ENCODE results near the gene NTHL1.
A peak's percentile ranks its signal among the peaks of the same experiment; 100 is the strongest.

NTHL1 gene

DNA sequence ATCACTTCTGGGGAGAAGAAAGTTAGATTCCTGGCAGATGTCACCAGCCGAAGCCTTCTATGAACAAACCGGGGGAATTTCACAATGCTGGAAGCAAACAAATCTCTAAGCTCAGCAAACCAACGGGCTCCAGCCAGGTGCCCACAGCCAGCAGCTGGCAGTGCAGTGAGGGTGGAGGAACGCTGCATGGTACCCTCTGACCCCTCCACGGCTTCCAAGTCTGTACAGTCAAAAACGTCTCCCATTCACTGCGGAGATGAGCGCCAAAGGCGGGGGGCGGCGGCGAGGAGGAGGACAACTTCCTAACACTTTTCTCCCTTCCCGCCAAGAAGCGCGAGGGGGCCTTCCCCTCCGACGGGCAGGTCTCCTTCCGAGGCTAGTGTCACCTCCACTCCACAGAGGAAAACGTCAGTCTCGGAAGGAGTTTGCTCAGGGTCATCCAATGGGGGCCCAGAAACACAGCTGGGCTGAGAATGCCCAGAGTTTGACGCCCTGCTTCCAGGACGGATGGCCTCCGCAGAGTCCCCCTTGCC is 38.9 kb downstream of the NTHL1 start:
- no peaks in the 10 kb centered on the region for H3K36me3 ChIP-seq (replicated peaks; ENCODE audit: insufficient read depth, low read length)
- peaks cover 6% of the 10 kb centered on the region; the same call in 1 of the 2 replicates for H4K20me1 ChIP-seq (ENCODE audit: insufficient read depth, low read length)
- no peaks in the 10 kb centered on the region for H3F3A ChIP-seq (ENCODE audit: insufficient read depth, low read length)
- H3K9me3 ChIP-seq (replicated peaks; ENCODE audit: insufficient read depth, low read length): no peaks in the 10 kb centered on the region
- H3K27me3 ChIP-seq (replicated peaks; ENCODE audit: insufficient read depth, low read length): no peaks in the 10 kb centered on the region
- peaks cover 65% of the 10 kb centered on the region for H3K79me2 ChIP-seq (ENCODE audit: low read length)
- H3K4me2 ChIP-seq (ENCODE audit: low read depth, low read length): peak overlapping the region; percentile 96
- peak; percentile 34 for DNase-seq
- peak overlapping the region; percentile 17; the same call in 1 of the 2 replicates for H2AFZ ChIP-seq (ENCODE audit: low read length)
- peak overlapping the region; percentile 47; the same call in 1 of the 2 replicates for H3K27ac ChIP-seq (ENCODE audit: low read length)
- peak overlapping the region; percentile 92 for H3K4me3 ChIP-seq (ENCODE audit: low read length)
- TF ChIP-seq EZH2phosphoT487 (IDR thresholded peaks at IDR 0.05; ENCODE audit: low read length): no peak
- no peak for TF ChIP-seq EZH2 (optimal IDR thresholded peaks at IDR 0.05; ENCODE audit: low read depth, low read length)
- TF ChIP-seq CTCF (IDR thresholded peaks at IDR 0.05; ENCODE audit: low read length): no peak
- H3K9ac ChIP-seq (ENCODE audit: low read length): peak overlapping the region; percentile 89
- H3K4me1 ChIP-seq (ENCODE audit: low read length): peaks cover 17% of the 10 kb centered on the region; the same call in 1 of the 2 replicates
- H3K9me2 ChIP-seq (replicated peaks; ENCODE audit: insufficient read depth, low read length): no peaks in the 10 kb centered on the region

GRCh38 chr16:2008009-2008526 is 39.6 kb downstream of the NTHL1 start:
- Histone ChIP-seq H3F3A (ENCODE audit: insufficient read depth, low read length) (no peaks in the 10 kb centered on the region), H3K9me2 (replicated peaks; ENCODE audit: insufficient read depth, low read length) (no peaks in the 10 kb centered on the region), H3K4me2 (ENCODE audit: low read depth, low read length) (peak overlapping the region; percentile 96), H3K36me3 (replicated peaks; ENCODE audit: insufficient read depth, low read length) (no peaks in the 10 kb centered on the region), H3K4me1 (ENCODE audit: low read length) (peaks cover 17% of the 10 kb centered on the region; the same call in 1 of the 2 replicates), H3K4me3 (ENCODE audit: low read length) (peak overlapping the region; percentile 92), H3K27ac (ENCODE audit: low read length) (peak overlapping the region; percentile 47; the same call in 1 of the 2 replicates), H3K9me3 (replicated peaks; ENCODE audit: insufficient read depth, low read length) (no peaks in the 10 kb centered on the region), H4K20me1 (ENCODE audit: insufficient read depth, low read length) (peaks cover 6% of the 10 kb centered on the region; the same call in 1 of the 2 replicates), H3K27me3 (replicated peaks; ENCODE audit: insufficient read depth, low read length) (no peaks in the 10 kb centered on the region), H2AFZ (ENCODE audit: low read length) (no peak overlapping the region), H3K79me2 (ENCODE audit: low read length) (peaks cover 71% of the 10 kb centered on the region), H3K9ac (ENCODE audit: low read length) (peak overlapping the region; percentile 89)
- no peak for DNase-seq
- TF ChIP-seq CTCF (IDR thresholded peaks at IDR 0.05; ENCODE audit: low read length) (no peak), EZH2 (optimal IDR thresholded peaks at IDR 0.05; ENCODE audit: low read depth, low read length) (no peak), EZH2phosphoT487 (IDR thresholded peaks at IDR 0.05; ENCODE audit: low read length) (no peak)

GRCh38 chr16:2007081-2007836 is 40.4 kb downstream of the NTHL1 start:
- Histone ChIP-seq H3K27ac (ENCODE audit: low read length) (peak overlapping the region; percentile 47; the same call in 1 of the 2 replicates), H3K79me2 (ENCODE audit: low read length) (peaks cover 75% of the 10 kb centered on the region), H2AFZ (ENCODE audit: low read length) (no peak overlapping the region), H3K4me2 (ENCODE audit: low read depth, low read length) (peak overlapping the region; percentile 96), H3K27me3 (replicated peaks; ENCODE audit: insufficient read depth, low read length) (no peaks in the 10 kb centered on the region), H3K9me3 (replicated peaks; ENCODE audit: insufficient read depth, low read length) (no peaks in the 10 kb centered on the region), H3K9ac (ENCODE audit: low read length) (peak overlapping the region; percentile 89; the same call in 1 of the 2 replicates), H3K36me3 (replicated peaks; ENCODE audit: insufficient read depth, low read length) (no peaks in the 10 kb centered on the region), H3F3A (ENCODE audit: insufficient read depth, low read length) (no peaks in the 10 kb centered on the region), H4K20me1 (ENCODE audit: insufficient read depth, low read length) (peaks cover 6% of the 10 kb centered on the region; the same call in 1 of the 2 replicates), H3K4me1 (ENCODE audit: low read length) (peaks cover 17% of the 10 kb centered on the region; the same call in 1 of the 2 replicates), H3K4me3 (ENCODE audit: low read length) (peak overlapping the region; percentile 92), H3K9me2 (replicated peaks; ENCODE audit: insufficient read depth, low read length) (no peaks in the 10 kb centered on the region)
- DNase-seq: no peak
- TF ChIP-seq EZH2phosphoT487 (IDR thresholded peaks at IDR 0.05; ENCODE audit: low read length): no peak
- TF ChIP-seq EZH2 (optimal IDR thresholded peaks at IDR 0.05; ENCODE audit: low read depth, low read length): no peak
- TF ChIP-seq CTCF (IDR thresholded peaks at IDR 0.05; ENCODE audit: low read length): no peak

All from MM.1S (cell line).